HG03103 (cell line): ENCODE measurements around the gene DMKN.

Experiments
- ATAC-seq: cut with Tn5 transposase; IDR thresholded peaks from one replicate; pipeline ENCODE4 v1.9.1; 2021; ENCODE audit warnings: low read depth; ENCODE audit not compliant: unreplicated experiment

Gene DMKN

DNA sequence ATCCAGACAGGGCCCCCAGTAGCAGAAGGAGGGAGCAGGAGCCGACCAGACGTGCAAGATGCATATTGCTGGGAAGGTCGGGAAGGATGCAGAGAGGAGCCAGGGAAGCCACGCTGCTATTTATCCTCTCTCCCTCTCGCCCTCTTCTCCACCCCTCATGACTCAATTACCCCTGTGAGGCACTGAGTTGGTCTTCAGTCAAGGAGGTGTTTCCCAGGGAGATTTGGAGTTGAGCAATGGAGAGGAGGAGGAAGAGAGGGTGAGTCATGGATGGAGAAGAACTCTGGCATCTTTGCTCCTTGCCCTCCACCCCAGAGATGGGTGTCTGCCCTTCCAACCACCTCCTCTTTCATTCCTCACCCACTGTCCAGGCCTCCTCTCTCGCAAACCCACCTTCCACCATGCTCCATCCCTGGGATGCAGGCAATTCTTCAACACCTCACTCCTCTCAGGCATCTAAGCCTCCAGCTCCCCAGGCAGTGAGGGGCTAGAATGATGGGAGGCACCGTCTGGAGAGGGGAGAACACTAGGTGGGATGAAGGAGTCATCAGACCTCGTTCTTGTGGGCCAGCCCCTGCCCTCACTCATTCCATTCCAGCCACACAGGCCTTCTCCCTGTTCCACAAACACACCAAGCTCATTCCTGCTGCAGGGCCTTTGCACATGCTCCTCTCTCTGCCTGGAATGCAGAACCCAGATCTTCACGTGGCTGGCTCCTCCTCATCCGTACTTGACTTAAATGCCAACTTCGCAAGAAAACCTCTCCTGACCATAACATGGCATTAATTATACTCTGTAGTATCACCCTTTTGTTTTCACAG is 15.0 kb upstream of the DMKN start, which contains the start of gene SBSN:
Gene SBSN (minus strand): TSS at position 94 of the 821 bp plus-strand sequence. CDS start 30 bp downstream, at position 64.
- no peak for ATAC-seq

DNA sequence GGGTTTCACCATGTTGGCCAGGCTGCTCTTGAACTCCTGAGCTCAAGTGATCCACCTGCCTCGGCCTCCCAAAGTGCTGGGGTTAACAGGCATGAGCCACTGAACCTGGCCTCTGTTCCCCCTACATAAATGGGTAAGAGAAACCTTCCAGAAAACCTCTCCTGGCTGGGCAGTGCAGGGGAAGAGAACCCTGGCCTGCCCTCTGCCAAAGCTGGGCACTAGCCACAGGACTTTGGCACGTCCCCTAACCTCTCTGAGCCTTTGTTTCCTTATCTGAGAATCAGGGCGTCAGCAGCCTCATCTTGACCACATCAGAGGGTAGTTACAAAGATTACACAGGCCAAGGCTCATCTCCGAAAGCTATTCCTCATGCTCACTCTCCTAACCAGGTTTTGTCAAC is 12.4 kb upstream of the DMKN start:
- ATAC-seq, result no peak

DNA sequence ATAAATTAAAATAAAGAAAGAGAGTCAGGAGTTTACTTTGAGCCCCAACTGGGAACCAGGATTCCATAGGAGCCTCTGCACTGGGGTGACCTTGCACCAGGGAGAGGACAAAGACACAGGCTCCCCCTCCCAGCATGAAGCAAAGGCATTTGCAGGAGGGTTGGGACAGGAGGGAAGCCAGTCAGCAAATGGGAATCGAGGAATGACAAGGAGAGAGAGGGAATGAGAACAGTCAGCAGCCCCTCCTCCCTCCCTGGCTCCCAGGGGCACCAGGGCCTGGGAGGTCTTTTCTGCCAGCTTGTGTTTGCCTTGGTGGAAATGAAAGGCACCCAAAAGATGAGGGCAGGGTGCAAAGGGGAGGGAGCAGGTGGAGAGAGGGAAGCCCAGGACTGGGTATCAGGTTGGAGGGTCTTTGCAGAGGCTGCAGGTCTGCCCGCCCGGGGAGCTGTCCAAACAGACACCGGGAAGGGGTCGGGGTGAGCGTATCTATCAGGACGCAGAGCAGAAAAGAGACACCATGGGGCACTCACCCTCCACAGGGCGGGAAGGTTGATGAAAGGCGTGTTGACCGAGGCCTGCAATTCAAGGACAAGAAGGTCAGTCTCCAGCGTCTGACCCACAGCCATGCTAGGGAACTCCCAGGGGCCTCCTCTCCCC is 10.9 kb upstream of the DMKN start:
- no peak for ATAC-seq

DNA sequence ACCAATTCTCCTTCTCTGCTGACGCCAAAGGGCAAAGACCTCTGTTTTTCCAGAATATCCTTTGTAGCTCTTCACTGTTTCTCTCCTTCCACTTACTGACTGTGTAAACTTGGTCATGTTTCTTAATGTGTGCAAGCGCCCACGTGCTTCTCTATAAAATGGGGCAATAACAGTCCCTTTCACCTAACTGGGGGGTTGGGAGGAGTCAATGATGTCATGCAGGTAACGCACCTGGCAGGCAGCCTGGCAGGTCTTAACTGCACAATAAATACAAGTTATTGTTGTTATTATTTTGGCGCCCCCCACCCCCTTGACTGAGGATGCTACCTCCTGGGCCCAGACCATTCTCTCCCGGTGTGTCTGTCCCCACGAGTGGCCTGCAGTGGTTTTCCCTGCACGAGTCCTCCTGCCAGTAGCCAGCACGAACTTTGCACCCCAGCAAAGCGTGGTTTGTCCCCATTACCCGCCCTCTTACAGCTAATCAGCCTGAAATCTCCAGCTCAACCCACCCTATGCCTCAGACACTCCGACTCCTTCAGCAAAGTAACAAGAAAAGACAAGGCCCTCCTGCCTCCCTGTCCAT is 9.4 kb upstream of the DMKN start:
- ATAC-seq, result no peak

DNA sequence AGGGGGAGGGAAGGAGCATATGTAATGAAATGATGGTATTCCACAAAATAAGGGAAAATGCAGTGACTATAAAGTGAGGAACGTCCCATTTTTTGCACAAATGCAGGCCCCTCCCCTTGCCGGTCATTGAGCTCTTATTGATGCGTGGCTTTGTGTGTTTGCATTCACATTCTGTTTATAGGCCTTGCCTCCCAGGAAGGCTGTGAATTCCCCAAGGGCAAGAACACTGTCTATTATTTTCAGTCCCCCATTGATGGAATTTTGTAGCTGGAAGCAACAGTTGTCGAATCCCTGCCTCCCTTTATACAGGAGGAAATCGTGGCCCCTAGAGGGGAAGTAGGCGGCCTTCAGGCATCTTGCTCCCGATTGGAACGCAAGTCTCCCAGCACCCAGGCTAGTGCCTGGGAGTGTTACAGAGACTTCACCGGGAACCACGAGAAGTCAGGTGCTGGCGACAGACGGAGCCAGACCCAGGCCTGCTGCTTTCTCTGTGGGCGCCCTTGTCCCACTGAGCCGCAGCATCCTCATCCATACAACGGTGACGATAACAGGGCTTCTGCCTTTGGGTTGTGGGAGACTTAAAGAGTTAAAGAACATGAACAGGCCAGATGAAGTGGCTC is 7.8 kb upstream of the DMKN start:
- no peak for ATAC-seq

GRCh38 chr19:35519291-35519690 is 5.8 kb upstream of the DMKN start:
- ATAC-seq, result no peak

GRCh38 chr19:35518313-35518712 is 4.9 kb upstream of the DMKN start:
- no peak for ATAC-seq

GRCh38 chr19:35517342-35517741 is 3.9 kb upstream of the DMKN start:
- ATAC-seq, result no peak

DNA sequence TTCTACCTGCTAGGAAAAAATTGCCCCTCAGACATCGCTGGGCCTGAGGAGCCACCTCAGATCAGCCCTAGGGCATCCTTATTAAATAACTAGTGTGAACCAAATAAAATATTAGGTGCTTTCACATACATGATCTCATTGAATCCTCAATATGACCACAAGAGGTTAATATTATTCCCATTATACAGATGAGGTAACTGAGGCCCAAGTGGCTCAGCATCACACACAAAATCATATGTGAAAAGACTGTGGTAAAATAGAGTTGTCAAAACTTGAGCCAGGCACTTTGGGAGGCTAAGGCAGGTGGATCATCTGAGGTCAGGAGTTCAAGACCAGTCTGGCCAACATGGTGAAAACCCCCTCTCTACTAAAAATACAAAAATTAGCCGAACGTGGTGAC is 2.9 kb upstream of the DMKN start:
- ATAC-seq, result no peak

GRCh38 chr19:35514282-35514809 is 897 bp upstream of the DMKN start:
- ATAC-seq, result no peak

- no peak for ATAC-seq
Measured at GRCh38 chr19:35512831-35513627, 420 bp downstream of the DMKN start.

DNA sequence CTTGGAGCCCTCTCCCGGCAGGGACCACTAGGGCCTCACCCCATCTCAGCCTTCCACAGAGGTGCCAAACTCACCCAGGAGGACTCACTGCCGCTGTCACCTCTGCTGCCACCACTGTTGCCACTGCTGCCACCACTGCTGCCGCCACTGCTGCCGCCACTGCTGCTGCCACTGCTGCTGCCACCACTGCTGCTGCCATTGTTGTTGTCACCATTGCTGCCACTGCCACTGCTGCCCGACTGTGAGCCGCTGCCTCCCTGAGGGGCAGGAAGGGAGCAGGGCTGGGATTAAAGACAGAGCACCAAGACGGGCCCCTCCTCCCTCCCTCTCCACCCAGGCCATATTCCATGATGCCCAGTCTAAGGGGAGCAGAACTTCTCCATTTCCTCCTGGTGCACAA is 2.1 kb downstream of the DMKN start:
- no peak for ATAC-seq

- no peak for ATAC-seq
Measured at GRCh38 chr19:35510626-35510964, 2.9 kb downstream of the DMKN start.

DNA sequence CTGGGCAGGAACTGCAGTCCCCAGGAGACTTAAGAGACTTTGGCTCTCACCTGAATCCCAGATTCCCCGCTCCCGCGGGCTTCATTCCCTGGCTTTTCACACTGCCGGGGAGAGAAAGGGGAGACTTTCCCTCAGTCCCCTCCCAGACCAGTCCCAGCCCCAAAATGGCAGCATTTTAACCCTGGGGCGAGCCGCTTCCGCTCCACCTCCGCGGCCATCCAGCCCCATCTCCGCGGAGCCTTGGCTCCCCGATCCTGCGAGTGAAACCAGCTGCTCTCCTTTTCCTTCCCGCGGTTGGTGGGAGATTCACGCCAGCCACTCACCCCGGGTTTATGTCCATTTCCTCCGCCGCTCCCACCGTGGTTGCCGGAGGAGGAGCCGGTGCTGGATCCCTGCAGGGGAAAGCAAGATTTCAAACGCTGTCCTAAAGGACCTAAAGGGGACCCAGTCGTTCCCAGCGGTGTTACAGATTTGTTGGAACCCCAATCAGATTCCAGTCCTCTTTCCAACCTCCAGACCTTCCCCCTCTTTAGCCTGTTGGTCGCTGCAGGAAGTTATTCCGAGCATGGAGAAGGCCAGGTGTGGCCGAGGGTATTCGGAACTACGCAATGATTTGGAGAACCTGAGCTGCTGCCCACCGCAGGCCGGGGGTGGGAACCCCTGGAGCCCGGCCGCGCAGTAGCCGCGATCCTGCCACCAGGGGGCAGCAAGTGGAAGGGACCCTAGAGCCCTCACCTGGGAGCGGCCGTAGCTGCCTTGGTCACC is 3.4 kb downstream of the DMKN start:
- no peak for ATAC-seq

DNA sequence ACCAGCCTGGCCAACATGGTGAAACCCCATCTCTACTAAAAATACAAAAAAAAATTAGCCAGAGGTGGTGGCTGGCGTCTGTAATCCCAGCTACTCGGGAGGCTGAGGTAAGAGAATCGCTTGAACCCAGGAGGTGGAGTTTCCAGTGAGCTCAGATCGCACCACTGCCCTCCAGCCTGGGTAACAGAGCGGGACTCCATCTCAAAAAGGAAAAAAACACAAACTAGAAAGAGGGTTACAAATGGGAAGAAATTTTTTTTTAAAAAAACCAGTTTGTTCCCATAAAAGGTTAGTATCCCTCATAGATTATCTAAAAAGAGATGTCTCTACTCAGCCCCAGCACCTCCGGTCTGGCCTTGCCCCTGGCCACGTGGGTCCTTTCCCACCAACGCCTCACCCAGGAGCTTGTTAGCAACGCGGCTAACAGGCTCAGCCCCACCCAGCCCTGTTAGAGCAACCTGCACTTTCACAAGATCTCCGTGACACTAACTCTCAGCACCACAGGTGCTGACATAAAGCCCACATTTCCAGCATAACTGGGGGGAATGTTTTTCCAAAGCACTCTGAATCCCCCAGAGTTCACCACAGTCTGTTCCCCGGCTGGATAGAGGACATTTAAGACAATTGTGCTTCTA is 4.3 kb downstream of the DMKN start:
- no peak for ATAC-seq

- no peak for ATAC-seq
Measured at GRCh38 chr19:35508129-35508528, 5.3 kb downstream of the DMKN start.

DNA sequence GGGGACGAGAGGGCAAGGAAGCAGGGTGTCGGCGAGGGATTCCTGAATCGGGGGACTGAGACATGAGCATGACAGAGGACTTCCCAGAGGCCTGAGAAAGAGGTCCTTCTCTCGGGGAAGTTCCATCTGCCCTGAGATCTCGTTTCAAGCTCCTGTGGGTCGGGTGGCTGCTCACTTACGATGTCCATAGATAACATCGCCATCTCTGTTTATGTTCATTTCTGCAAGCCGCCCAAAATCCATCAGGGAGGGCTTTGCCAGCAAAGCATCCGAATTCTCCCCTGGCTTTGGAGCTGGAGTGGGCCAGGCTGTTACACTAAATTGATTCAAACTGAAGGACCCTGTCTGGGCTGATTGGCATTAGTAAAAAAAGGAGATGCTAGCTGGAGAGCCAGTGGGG is 5.9 kb downstream of the DMKN start:
- ATAC-seq, result no peak

- ATAC-seq, result no peak
Measured at GRCh38 chr19:35506011-35506410, 7.4 kb downstream of the DMKN start.

DNA sequence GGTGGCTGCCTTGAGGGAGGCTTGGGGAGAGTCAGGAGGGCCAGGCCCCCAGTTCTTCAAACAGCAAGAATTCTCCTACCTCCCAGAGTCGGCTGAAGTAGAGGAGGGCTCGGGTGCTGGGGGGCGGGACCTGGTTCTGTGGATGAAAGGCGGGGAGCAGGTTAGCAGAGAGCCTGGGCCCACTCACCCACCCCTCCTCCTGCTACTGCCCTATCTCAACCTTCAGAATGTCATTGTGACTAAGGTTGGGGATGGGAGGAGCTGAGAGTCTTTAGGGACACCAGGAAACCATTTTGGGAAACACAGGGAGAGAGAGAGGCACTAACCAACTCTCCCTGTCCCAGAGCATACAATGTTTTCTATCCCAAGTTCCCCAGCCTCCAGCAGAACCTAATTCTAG is 10.7 kb downstream of the DMKN start:
- ATAC-seq, result no peak
